K562 (cell line): ENCODE data around the gene FILIP1L. TPM values are rescaled to one million over a fixed set of nuclear protein-coding genes. Genes with fewer than 3 reads are reported as not detected.

Source experiments
- ATAC-seq: fragments of 200-7000 bp; cut with Tn5 transposase; 3 replicates; pipeline ENCODE4 v1.9.1; 2020; ENCODE audit warnings: moderate library complexity
- BruUV-seq: library from RNA; stranded (reverse); fragments of 400-500 nt; replicated peaks from 2 replicates; lab custom pipeline; 2021; lab: Mats Ljungman, UMichigan
- CTCF ChIA-PET: fragments of 300-600 bp; formaldehyde crosslinking; extraction: SDS; loops from one replicate; lab custom pipeline; 2021; ENCODE audit warnings: low intra/inter-chr PET ratio; lab: Yijun Ruan, JAX
- POLR2A ChIA-PET: fragments of 300-600, 350-650 bp; sonication (Branson Sonifier 250); formaldehyde crosslinking; extraction: SDS; loops from one replicate; lab custom pipeline; 2021; ENCODE audit warnings: antibody characterized with exemption, inconsistent platforms; lab: Yijun Ruan, JAX
- DNase-seq, 4 experiments: peaks; one replicate each; pipeline versions ENCODE4 v3.0.0 to v3.0.0-alpha.2; 2011 to 2018; ENCODE audit warnings: low spot score in 3 of 4, mixed read lengths in 3 of 4; ENCODE audit errors: extremely low read depth in 1 of 4
- FAIRE-seq: peaks from 2 replicates; lab custom pipeline; 2011; peaks lifted over from hg19 to GRCh38; lab: Jason Lieb, UNC
- H2AFZ ChIP-seq: 2 replicates; pipeline ENCODE4 v1.6.0; 2011; ENCODE audit warnings: low read depth, low read length, control low read depth, inconsistent platforms
- H3K27ac ChIP-seq: fragments of 200-600 bp; 3 replicates; pipeline ENCODE4 v1.8.0; 2011; ENCODE audit warnings: low read depth, mild to moderate bottlenecking, control low read depth, inconsistent platforms, low read length, moderate library complexity, mixed read lengths; ENCODE audit errors: extremely low read depth
- H3K27me3 ChIP-seq, 2 experiments: fragments of 300-600 bp in 1 of 2; 2 replicates in 1 of 2; 3 replicates in 1 of 2; pipeline versions ENCODE4 v1.6.0 to v1.8.0; 2011; ENCODE audit warnings: inconsistent platforms in 2 of 2, low read length in 2 of 2, mild to moderate bottlenecking in 1 of 2, mixed read lengths in 1 of 2, moderate library complexity in 1 of 2; ENCODE audit not compliant: control insufficient read depth in 2 of 2, insufficient read depth in 2 of 2
- H3K36me3 ChIP-seq: fragments of 300-600 bp; 3 replicates; pipeline ENCODE4 v1.8.0; 2011; ENCODE audit warnings: mild to moderate bottlenecking, low read length, inconsistent platforms; ENCODE audit not compliant: control insufficient read depth, insufficient read depth
- H3K4me1 ChIP-seq, 2 experiments: fragments of 200-600 bp in 1 of 2; replicated peaks in 1 of 2; 2 replicates in 1 of 2; 3 replicates in 1 of 2; pipeline versions ENCODE4 v1.5.1 to v1.8.0; 2011; ENCODE audit warnings: inconsistent platforms in 2 of 2, low read length in 2 of 2, mild to moderate bottlenecking in 1 of 2, mixed read lengths in 1 of 2, moderate library complexity in 1 of 2; ENCODE audit not compliant: control insufficient read depth in 2 of 2, insufficient read depth in 2 of 2
- H3K4me2 ChIP-seq: 2 replicates; pipeline ENCODE4 v1.6.1; 2011; ENCODE audit warnings: low read length, control low read depth, inconsistent platforms, mixed read lengths; ENCODE audit not compliant: insufficient read depth
- H3K4me3 ChIP-seq: fragments of 200-600 bp; sonication (generic), shearing (Covaris generic); 2 replicates; pipeline ENCODE4 v1.5.1; 2016; ENCODE audit warnings: control low read depth, inconsistent platforms
- H3K79me2 ChIP-seq: fragments of 200-600 bp; 3 replicates; pipeline ENCODE4 v1.8.0; 2011; ENCODE audit warnings: low read length, inconsistent platforms; ENCODE audit not compliant: control insufficient read depth, insufficient read depth
- H3K9ac ChIP-seq, 2 experiments: 2 replicates each; pipeline versions ENCODE4 v1.6.0 to v1.6.1; 2011; ENCODE audit warnings: low read depth in 2 of 2, low read length in 2 of 2, control low read depth in 1 of 2, inconsistent platforms in 1 of 2, mild to moderate bottlenecking in 1 of 2, mixed read lengths in 1 of 2; ENCODE audit not compliant: insufficient read depth in 1 of 2
- H3K9me1 ChIP-seq: one replicate; pipeline ENCODE4 v1.6.0; 2011; ENCODE audit warnings: inconsistent platforms, mild to moderate bottlenecking, low read length, moderate library complexity; ENCODE audit not compliant: control insufficient read depth, insufficient read depth
- H3K9me3 ChIP-seq: replicated peaks from 2 replicates; pipeline ENCODE4 v1.5.1; 2011; ENCODE audit warnings: low read depth, low read length, inconsistent platforms; ENCODE audit not compliant: control insufficient read depth, insufficient read depth
- H4K20me1 ChIP-seq: replicated peaks from 2 replicates; pipeline ENCODE4 v1.6.1; 2011; ENCODE audit warnings: low read length, inconsistent platforms, mixed read lengths; ENCODE audit not compliant: control insufficient read depth, insufficient read depth
- CBFB ChIP-seq: sonication (generic); formaldehyde crosslinking; IDR thresholded peaks from 2 replicates; pipeline ENCODE4 v1.4.0; 2020; ENCODE audit warnings: mild to moderate bottlenecking, missing genetic modification reagents
- ELF4 ChIP-seq: fragments of 450-650 bp; formaldehyde crosslinking; IDR thresholded peaks from 2 replicates; pipeline ENCODE4 v1.4.0; 2022; ENCODE audit warnings: missing genetic modification characterization
- EWSR1 ChIP-seq: fragments of 450-650 bp; IDR thresholded peaks from 2 replicates; pipeline ENCODE4 v1.6.1; 2018; ENCODE audit warnings: borderline replicate concordance, mild to moderate bottlenecking, low read depth, moderate library complexity; ENCODE audit not compliant: partially characterized antibody
- HCFC1 ChIP-seq: IDR thresholded peaks from 2 replicates; pipeline ENCODE4 v1.6.1; 2012; ENCODE audit warnings: low read depth, low read length, improper control_type of control experiment
- SAFB ChIP-seq: fragments of 200-400 bp; formaldehyde crosslinking; IDR thresholded peaks from 2 replicates; pipeline ENCODE4 v1.6.1; 2017; ENCODE audit warnings: low read depth, low read length, borderline replicate concordance
- ZNF175 ChIP-seq: fragments of 200-800 bp; sonication (Bioruptor generic); IDR thresholded peaks from 2 replicates; pipeline ENCODE4 v1.6.1; 2016; ENCODE audit warnings: low read depth, mild to moderate bottlenecking, missing genetic modification characterization, missing compliant biosample characterization
- ZNF79 ChIP-seq: fragments of 250-450 bp; sonication (Bioruptor Pico); IDR thresholded peaks from 2 replicates; pipeline ENCODE4 v1.4.0; 2020; ENCODE audit warnings: low read depth, mild to moderate bottlenecking, moderate library complexity
- WGBS: fragments of 100-300 bp; shearing (Covaris generic); methylation state at CpG from one replicate; pipeline ENCODE4 v1.1.6; 2016; ENCODE audit warnings: low coverage, mixed read lengths; ENCODE audit not compliant: insufficient coverage; ENCODE audit errors: missing lambda C conversion rate; 5-methylcytosine and 5-hydroxymethylcytosine counted together
- in situ Hi-C: fragments of 300-500 bp; cut with MboI; formaldehyde crosslinking; loops from 4 replicates; pipeline ENCODE4 v1.15.0; 2018; ENCODE audit warnings: inconsistent platforms, mixed read lengths
- intact Hi-C: fragments of 100-400 bp; cut with micrococcal nuclease; formaldehyde crosslinking; loops from 2 replicates; pipeline ENCODE4 v1.14.2; 2022
- polyA plus RNA-seq, 8 experiments: library from polyadenylated mRNA; depleted of rRNA in 4 of 8; stranded (reverse) in 5 of 8; unstranded in 3 of 8; fragments of >200 nt; fragmentation: Nextera tagmentation in 2 of 8; fragmentation: Illumina TruSeq in 1 of 8; extraction: Ambion mirVana in 2 of 8; extraction: Trizol in 1 of 8; gene quantifications; 2 replicates each; pipeline versions ENCODE4 v1.2.1 to v1.2.3, GENCODE V29; 2011 to 2014; ENCODE audit warnings: inconsistent platforms in 1 of 8, missing spikeins in 1 of 8
- total RNA-seq, 7 experiments: library from RNA; depleted of rRNA in 6 of 7; stranded (reverse); fragments of >200 nt in 6 of 7; fragmentation: Illumina TruSeq in 2 of 7; extraction: Trizol in 2 of 7; gene quantifications; 2 replicates each; pipeline versions ENCODE4 v1.2.1 to v1.2.3, GENCODE V29; 2011 to 2021; ENCODE audit warnings: low replicate concordance in 1 of 7
- TF ChIP-seq, protein P1 (sequence below): sonication (generic); formaldehyde crosslinking; IDR thresholded peaks from 2 replicates; pipeline ENCODE4 v1.8.0; 2022; ENCODE audit warnings: mild to moderate bottlenecking, low read depth, missing genetic modification reagents
- TF ChIP-seq, protein P2 (sequence below): sonication (generic); formaldehyde crosslinking; IDR thresholded peaks from 2 replicates; pipeline ENCODE4 v1.8.1; 2023; ENCODE audit warnings: mild to moderate bottlenecking, missing genetic modification reagents
- TF ChIP-seq, protein P3 (sequence below): fragments of 250-450 bp; sonication (Bioruptor Pico); IDR thresholded peaks from 2 replicates; pipeline ENCODE4 v1.5.1; 2021; ENCODE audit warnings: mild to moderate bottlenecking
- TF ChIP-seq, protein P4 (sequence below): sonication (generic); formaldehyde crosslinking; IDR thresholded peaks from 2 replicates; pipeline ENCODE4 v1.8.1; 2022; ENCODE audit warnings: missing genetic modification reagents
- TF ChIP-seq, protein P5 (sequence below): fragments of 450-650 bp; IDR thresholded peaks from 2 replicates; pipeline ENCODE4 v1.7.0; 2016; ENCODE audit warnings: borderline replicate concordance

FILIP1L gene
- total and polyA plus RNA-seq, 9 of the 15 experiments (the other 6 are each of a cell fraction or from before 2014, with no cell fraction given), result 0.50 to 2.1 (median 1.1) TPM

DNA sequence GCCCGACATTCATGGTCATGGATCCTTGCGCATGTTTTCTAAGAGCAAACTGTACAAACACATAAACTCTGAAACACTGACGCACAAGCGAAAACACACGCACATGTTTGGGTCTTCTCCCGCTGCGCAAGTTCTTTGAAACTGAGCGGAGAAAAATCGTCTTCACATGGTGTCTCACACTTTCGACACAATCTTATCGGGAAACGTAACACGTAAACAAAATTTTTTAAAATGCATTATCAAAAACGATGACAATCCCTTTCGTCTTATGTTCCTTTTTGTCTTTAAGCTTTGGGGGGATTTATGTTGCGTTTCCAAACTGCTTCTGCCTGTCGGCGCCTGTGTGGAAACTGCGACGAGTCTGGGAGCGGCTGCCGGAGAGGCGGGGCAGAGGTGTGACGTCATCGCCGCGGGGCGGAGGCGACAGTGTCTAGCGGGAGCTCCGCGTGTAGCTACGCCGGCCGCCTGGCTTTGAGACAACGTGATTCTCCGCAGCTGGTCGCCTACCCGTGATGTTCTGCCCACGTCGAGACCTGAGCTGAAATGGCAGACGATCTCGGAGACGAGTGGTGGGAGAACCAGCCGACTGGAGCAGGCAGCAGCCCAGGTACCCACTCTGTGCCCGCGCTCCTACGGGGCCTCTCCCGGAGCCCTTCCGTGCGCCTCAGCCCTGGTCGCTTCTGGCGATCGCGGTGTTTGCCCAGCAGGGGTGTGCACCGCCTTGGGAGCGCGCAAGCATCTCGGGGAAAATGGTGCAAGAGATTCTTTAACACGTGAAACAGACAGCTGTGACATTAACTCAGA, 296.7 kb downstream of the FILIP1L start, which contains the start of gene CMSS1:
Gene CMSS1, plus strand, starts transcription at position 426 of the 804 bp plus-strand sequence.
- Histone ChIP-seq H3K9me1 (no peaks in the 10 kb centered on the region), H3K9ac (peak within 1 kb of the TSS; percentile 90 to 98), H3K27ac (peak within 1 kb of the TSS; percentile 96), H3K4me2 (peak within 1 kb of the TSS; percentile 91), H3K36me3 (peaks cover 9% of the 10 kb centered on the region; the same call in 1 of the 3 replicates), H3K4me3 (peak within 1 kb of the TSS; percentile 81), H3K27me3 (no peaks in the 10 kb centered on the region), H2AFZ (peak within 1 kb of the TSS; percentile 97), H3K79me2 (peaks cover 50% of the 10 kb centered on the region), H4K20me1 (no peaks in the 10 kb centered on the region), H3K4me1 (peaks cover 5 to 7% of the 10 kb centered on the region in 2 experiments; a peak in 4 of 5 replicates), H3K9me3 (no peaks in the 10 kb centered on the region; the same call in 1 of the 2 replicates)
- DNase-seq (peak; percentile 84 to 90 (median 86)), ATAC-seq (peak; percentile 94), FAIRE-seq (peak; percentile 92)
- ChIA-PET POLR2A (interaction anchor here (0.5 to 1.7 kb wide), 5 partner anchors 11 to 240 kb away, joined by 3 to 6 read pairs (median 3); no protein-coding TSS in a partner anchor), CTCF (no interaction called here)
- 1% methylated on average over 53 of the region's 60 CpGs for WGBS
- BruUV-seq, result no TSS peak
- intact Hi-C loops (no loop called here), in situ Hi-C loops (no loop called here)
- TF ChIP-seq ZNF175 (CRISPR knock-in tag), result no peak
- TF ChIP-seq, protein P1, sequence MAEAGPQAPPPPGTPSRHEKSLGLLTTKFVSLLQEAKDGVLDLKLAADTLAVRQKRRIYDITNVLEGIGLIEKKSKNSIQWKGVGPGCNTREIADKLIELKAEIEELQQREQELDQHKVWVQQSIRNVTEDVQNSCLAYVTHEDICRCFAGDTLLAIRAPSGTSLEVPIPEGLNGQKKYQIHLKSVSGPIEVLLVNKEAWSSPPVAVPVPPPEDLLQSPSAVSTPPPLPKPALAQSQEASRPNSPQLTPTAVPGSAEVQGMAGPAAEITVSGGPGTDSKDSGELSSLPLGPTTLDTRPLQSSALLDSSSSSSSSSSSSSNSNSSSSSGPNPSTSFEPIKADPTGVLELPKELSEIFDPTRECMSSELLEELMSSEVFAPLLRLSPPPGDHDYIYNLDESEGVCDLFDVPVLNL (CRISPR knock-in tag), result peak; percentile 86
- TF ChIP-seq, protein P2, sequence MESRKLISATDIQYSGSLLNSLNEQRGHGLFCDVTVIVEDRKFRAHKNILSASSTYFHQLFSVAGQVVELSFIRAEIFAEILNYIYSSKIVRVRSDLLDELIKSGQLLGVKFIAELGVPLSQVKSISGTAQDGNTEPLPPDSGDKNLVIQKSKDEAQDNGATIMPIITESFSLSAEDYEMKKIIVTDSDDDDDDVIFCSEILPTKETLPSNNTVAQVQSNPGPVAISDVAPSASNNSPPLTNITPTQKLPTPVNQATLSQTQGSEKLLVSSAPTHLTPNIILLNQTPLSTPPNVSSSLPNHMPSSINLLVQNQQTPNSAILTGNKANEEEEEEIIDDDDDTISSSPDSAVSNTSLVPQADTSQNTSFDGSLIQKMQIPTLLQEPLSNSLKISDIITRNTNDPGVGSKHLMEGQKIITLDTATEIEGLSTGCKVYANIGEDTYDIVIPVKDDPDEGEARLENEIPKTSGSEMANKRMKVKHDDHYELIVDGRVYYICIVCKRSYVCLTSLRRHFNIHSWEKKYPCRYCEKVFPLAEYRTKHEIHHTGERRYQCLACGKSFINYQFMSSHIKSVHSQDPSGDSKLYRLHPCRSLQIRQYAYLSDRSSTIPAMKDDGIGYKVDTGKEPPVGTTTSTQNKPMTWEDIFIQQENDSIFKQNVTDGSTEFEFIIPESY (CRISPR knock-in tag), result peak; percentile 12; the same call in 1 of the 2 replicates
- TF ChIP-seq EWSR1, result no peak
- TF ChIP-seq, protein P3, sequence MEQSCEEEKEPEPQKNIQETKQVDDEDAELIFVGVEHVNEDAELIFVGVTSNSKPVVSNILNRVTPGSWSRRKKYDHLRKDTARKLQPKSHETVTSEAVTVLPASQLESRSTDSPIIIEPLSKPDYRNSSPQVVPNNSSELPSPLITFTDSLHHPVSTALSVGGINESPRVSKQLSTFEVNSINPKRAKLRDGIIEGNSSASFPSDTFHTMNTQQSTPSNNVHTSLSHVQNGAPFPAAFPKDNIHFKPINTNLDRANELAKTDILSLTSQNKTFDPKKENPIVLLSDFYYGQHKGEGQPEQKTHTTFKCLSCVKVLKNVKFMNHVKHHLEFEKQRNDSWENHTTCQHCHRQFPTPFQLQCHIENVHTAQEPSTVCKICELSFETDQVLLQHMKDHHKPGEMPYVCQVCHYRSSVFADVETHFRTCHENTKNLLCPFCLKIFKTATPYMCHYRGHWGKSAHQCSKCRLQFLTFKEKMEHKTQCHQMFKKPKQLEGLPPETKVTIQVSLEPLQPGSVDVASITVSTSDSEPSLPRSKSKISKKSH (CRISPR knock-in tag), result no peak
- no peak for TF ChIP-seq ZNF79 (CRISPR knock-in tag)
- TF ChIP-seq, protein P4, sequence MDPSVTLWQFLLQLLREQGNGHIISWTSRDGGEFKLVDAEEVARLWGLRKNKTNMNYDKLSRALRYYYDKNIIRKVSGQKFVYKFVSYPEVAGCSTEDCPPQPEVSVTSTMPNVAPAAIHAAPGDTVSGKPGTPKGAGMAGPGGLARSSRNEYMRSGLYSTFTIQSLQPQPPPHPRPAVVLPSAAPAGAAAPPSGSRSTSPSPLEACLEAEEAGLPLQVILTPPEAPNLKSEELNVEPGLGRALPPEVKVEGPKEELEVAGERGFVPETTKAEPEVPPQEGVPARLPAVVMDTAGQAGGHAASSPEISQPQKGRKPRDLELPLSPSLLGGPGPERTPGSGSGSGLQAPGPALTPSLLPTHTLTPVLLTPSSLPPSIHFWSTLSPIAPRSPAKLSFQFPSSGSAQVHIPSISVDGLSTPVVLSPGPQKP (CRISPR knock-in tag), result no peak
- peak; percentile 68 for TF ChIP-seq HCFC1
- no peak for TF ChIP-seq CBFB
- no peak for TF ChIP-seq ELF4 (CRISPR knock-in tag)
- TF ChIP-seq, protein P5, sequence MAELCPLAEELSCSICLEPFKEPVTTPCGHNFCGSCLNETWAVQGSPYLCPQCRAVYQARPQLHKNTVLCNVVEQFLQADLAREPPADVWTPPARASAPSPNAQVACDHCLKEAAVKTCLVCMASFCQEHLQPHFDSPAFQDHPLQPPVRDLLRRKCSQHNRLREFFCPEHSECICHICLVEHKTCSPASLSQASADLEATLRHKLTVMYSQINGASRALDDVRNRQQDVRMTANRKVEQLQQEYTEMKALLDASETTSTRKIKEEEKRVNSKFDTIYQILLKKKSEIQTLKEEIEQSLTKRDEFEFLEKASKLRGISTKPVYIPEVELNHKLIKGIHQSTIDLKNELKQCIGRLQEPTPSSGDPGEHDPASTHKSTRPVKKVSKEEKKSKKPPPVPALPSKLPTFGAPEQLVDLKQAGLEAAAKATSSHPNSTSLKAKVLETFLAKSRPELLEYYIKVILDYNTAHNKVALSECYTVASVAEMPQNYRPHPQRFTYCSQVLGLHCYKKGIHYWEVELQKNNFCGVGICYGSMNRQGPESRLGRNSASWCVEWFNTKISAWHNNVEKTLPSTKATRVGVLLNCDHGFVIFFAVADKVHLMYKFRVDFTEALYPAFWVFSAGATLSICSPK, result no peak
- no peak for TF ChIP-seq SAFB
